Posterior vena cava (tissue), 2 donors: ENCODE data around the gene REC8. TPM values are rescaled to one million over a fixed set of nuclear protein-coding genes. Genes with fewer than 3 reads are reported as not detected.

Experiments
- DNase-seq: peaks from one replicate; pipeline ENCODE4 v3.0.0-alpha.2; 2020; ENCODE audit warnings: low spot score
- intact Hi-C, 2 donors: fragments of 100-400 bp; cut with DNase I; formaldehyde crosslinking; loops; one replicate each; pipeline versions ENCODE4 v1.14.1 to v1.14.2; 2022 to 2023
- long read RNA-seq, 2 donors: library from polyadenylated mRNA; unstranded; transcript quantifications; one replicate each; pipeline ENCODE4 v2.0.0, GENCODE V29; 2020 to 2021
- total RNA-seq, 2 donors: library from RNA; stranded (reverse); fragmentation: NEBNext Ultra II Directional; extraction: Animal tissue kit (Norgen Biotek cat#: 25700); gene quantifications; one replicate each; pipeline ENCODE4 v1.2.1, GENCODE V29; 2021
- donor health status: DM: yes; HTN: yes; CAD: no.
- donor health status: DM: yes; HTN: yes; CAD: no.

The REC8 gene
- total RNA-seq = 1 to 10 TPM; 8.0 to 9.4 TPM
- long read RNA-seq, donor 1, partial matches to known transcripts = 1 of 1 reads
- long read RNA-seq, donor 1, other reads (novel, unspliced or antisense) = 0 of 1 reads
- long read RNA-seq, donor 2, partial matches to known transcripts = 1 of 1 reads
- long read RNA-seq, donor 2, other reads (novel, unspliced or antisense) = 0 of 1 reads

- intact Hi-C loops = no loop called here
- peak; percentile 89 for DNase-seq
Measured at GRCh38 chr14:24171422-24172260, at the start of gene REC8. Gene REC8 (plus strand): TSS chr14:24172080. CDS start chr14:24172553, 473 bp downstream.

GRCh38 chr14:24122416-24122815, 49.5 kb upstream of the REC8 start:
- intact Hi-C loops = no loop called here
- DNase-seq = no peak

- DNase-seq = no peak
- intact Hi-C loops = no loop called here
Measured at GRCh38 chr14:24122898-24123297, 49.0 kb upstream of the REC8 start.

- intact Hi-C loops = no loop called here
Measured at GRCh38 chr14:24123424-24124417, 48.2 kb upstream of the REC8 start.

GRCh38 chr14:24126939-24127338, 44.9 kb upstream of the REC8 start:
- DNase-seq = no peak

More at GRCh38 chr14:24123424-24124417, 48.2 kb upstream of the REC8 start:
- DNase-seq = no peak

GRCh38 chr14:24127673-24128072, 44.2 kb upstream of the REC8 start:
- no peak for DNase-seq
- intact Hi-C loops = no loop called here

More at GRCh38 chr14:24126939-24127338, 44.9 kb upstream of the REC8 start:
- intact Hi-C loops = no loop called here

- intact Hi-C loops = no loop called here
- no peak for DNase-seq
Measured at GRCh38 chr14:24129410-24129998, 42.4 kb upstream of the REC8 start.

GRCh38 chr14:24130380-24130716, 41.5 kb upstream of the REC8 start, which contains the start of gene FITM1:
Gene FITM1 (plus strand): TSS chr14:24130659. CDS start chr14:24131564, 905 bp downstream.
- no peak for DNase-seq
- intact Hi-C loops = no loop called here

- intact Hi-C loops = no loop called here
- no peak for DNase-seq
Measured at GRCh38 chr14:24130717-24131548, 40.9 kb upstream of the REC8 start.

- no peak for DNase-seq
- intact Hi-C loops = no loop called here
Measured at GRCh38 chr14:24131549-24131966, 40.3 kb upstream of the REC8 start.

- intact Hi-C loops = no loop called here
- no peak for DNase-seq
Measured at GRCh38 chr14:24132061-24132685, 39.7 kb upstream of the REC8 start.

- intact Hi-C loops = no loop called here
Measured at GRCh38 chr14:24132976-24133375, 38.9 kb upstream of the REC8 start.

GRCh38 chr14:24133735-24134134, 38.1 kb upstream of the REC8 start:
- intact Hi-C loops = no loop called here
- DNase-seq = no peak

More at GRCh38 chr14:24132976-24133375, 38.9 kb upstream of the REC8 start:
- no peak for DNase-seq

- intact Hi-C loops = no loop called here
- DNase-seq = peak; percentile 80
Measured at GRCh38 chr14:24135584-24135833, 36.4 kb upstream of the REC8 start.

GRCh38 chr14:24135834-24136683, 35.8 kb upstream of the REC8 start, which contains the start of gene PSME1:
Gene PSME1 (plus strand): TSS chr14:24136194. CDS start chr14:24136263, 69 bp downstream.
- intact Hi-C loops = no loop called here
- peak; percentile 98 for DNase-seq

- DNase-seq = no peak
- intact Hi-C loops = no loop called here
Measured at GRCh38 chr14:24136684-24137528, 35.0 kb upstream of the REC8 start.
